ENCODE measurements around the gene DDX24. TPM values are rescaled to one million over a fixed set of nuclear protein-coding genes. Genes with fewer than 3 reads are reported as not detected.
A peak's percentile ranks its signal among the peaks of the same experiment; 100 is the strongest.

DDX24 gene
- total RNA-seq, 1 donor from 2014 or later = 206 TPM

DNA sequence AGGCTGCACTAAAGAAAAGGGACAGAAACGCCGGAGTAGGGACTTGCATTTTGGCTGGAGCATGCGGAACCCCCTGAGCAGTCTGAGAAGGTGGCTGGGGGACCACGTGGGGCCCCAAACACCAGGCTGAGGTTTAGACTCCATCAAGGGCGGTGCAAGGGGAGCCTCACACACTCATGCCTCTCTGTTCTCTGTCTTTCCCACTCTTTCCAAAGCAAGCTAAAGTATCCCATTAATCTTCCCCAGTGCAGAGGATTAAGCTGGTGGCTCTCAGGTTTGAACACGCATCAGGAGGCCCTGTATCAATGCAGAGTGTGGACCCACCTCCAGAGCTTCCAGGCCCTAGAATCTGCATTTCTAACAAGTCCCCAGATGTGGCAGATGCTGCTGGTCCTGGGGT lies 70.4 kb downstream of the DDX24 start:
- Histone ChIP-seq H3K27ac (ENCODE audit: low read depth, low read length) (no peak overlapping the region), H3K9ac (ENCODE audit: low read length) (no peak overlapping the region), H3K9me3 (ENCODE audit: insufficient read depth, low read depth, low read length) (no peaks in the 10 kb centered on the region), H3K27me3 (ENCODE audit: insufficient read depth, low read length) (peaks cover 25% of the 10 kb centered on the region), H3K4me2 (ENCODE audit: low read length) (no peak overlapping the region), H2AFZ (ENCODE audit: low read depth, low read length) (no peak overlapping the region), H3K4me3 (ENCODE audit: insufficient read depth, low read depth, low read length) (no peak overlapping the region), H3K79me2 (ENCODE audit: insufficient read depth, low read length) (no peaks in the 10 kb centered on the region), H3K36me3 (ENCODE audit: insufficient read depth, low read length) (no peaks in the 10 kb centered on the region), H3K4me1 (ENCODE audit: insufficient read depth, low read length) (peaks cover 5% of the 10 kb centered on the region), H4K20me1 (ENCODE audit: insufficient read depth, low read length) (no peaks in the 10 kb centered on the region)
- FAIRE-seq (no peak), DNase-seq (ENCODE audit: low read depth) (no peak)
- Mint-ChIP-seq H3K4me3 (ENCODE audit: unreplicated experiment) (no peak overlapping the region), H3K9me3 (ENCODE audit: unreplicated experiment) (peaks cover 2% of the 10 kb centered on the region), H3K27ac (ENCODE audit: unreplicated experiment) (no peak overlapping the region), H3K27me3 (ENCODE audit: low read depth, unreplicated experiment) (peaks cover 17% of the 10 kb centered on the region), H3K36me3 (ENCODE audit: low read depth, unreplicated experiment) (no peaks in the 10 kb centered on the region), H3K4me1 (ENCODE audit: low read depth, unreplicated experiment) (peaks cover 15% of the 10 kb centered on the region)
- TF ChIP-seq, protein P1, sequence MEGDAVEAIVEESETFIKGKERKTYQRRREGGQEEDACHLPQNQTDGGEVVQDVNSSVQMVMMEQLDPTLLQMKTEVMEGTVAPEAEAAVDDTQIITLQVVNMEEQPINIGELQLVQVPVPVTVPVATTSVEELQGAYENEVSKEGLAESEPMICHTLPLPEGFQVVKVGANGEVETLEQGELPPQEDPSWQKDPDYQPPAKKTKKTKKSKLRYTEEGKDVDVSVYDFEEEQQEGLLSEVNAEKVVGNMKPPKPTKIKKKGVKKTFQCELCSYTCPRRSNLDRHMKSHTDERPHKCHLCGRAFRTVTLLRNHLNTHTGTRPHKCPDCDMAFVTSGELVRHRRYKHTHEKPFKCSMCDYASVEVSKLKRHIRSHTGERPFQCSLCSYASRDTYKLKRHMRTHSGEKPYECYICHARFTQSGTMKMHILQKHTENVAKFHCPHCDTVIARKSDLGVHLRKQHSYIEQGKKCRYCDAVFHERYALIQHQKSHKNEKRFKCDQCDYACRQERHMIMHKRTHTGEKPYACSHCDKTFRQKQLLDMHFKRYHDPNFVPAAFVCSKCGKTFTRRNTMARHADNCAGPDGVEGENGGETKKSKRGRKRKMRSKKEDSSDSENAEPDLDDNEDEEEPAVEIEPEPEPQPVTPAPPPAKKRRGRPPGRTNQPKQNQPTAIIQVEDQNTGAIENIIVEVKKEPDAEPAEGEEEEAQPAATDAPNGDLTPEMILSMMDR (IDR thresholded peaks at IDR 0.05; ENCODE audit: insufficient read depth, low read depth, low read length) = no peak
- no peak for TF ChIP-seq EZH2 (IDR thresholded peaks at IDR 0.05; ENCODE audit: insufficient read depth, low read length)

DNA sequence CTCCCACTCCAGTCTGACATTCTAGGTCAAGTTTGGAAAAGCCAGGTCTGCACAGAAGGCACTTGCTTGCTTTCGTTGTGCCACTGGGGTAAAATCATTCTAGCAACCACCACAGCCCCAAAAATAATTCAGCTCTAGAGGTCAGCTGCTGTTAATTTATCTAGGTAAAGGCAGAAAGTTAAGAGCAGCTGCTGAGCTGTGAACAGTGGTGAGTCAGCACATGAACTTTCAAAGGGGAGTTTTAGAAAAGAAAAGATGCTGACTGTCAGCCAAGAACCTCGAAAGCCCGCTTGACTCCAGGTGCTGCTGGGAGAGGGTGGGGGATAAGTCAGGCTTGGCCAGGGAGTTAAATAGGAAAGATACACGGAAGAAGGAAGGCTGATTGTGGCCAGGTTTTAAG lies 71.2 kb downstream of the DDX24 start:
- Histone ChIP-seq H3K27me3 (ENCODE audit: insufficient read depth, low read length) (peaks cover 20% of the 10 kb centered on the region), H3K4me3 (ENCODE audit: insufficient read depth, low read depth, low read length) (no peak overlapping the region), H3K9me3 (ENCODE audit: insufficient read depth, low read depth, low read length) (no peaks in the 10 kb centered on the region), H3K36me3 (ENCODE audit: insufficient read depth, low read length) (no peaks in the 10 kb centered on the region), H3K9ac (ENCODE audit: low read length) (no peak overlapping the region), H3K27ac (ENCODE audit: low read depth, low read length) (no peak overlapping the region), H3K4me1 (ENCODE audit: insufficient read depth, low read length) (peaks cover 5% of the 10 kb centered on the region), H2AFZ (ENCODE audit: low read depth, low read length) (no peak overlapping the region), H4K20me1 (ENCODE audit: insufficient read depth, low read length) (no peaks in the 10 kb centered on the region), H3K4me2 (ENCODE audit: low read length) (peak overlapping the region; percentile 51), H3K79me2 (ENCODE audit: insufficient read depth, low read length) (no peaks in the 10 kb centered on the region)
- Mint-ChIP-seq H3K27ac (ENCODE audit: unreplicated experiment) (no peak overlapping the region), H3K4me3 (ENCODE audit: unreplicated experiment) (no peak overlapping the region), H3K27me3 (ENCODE audit: low read depth, unreplicated experiment) (peaks cover 18% of the 10 kb centered on the region), H3K9me3 (ENCODE audit: unreplicated experiment) (no peaks in the 10 kb centered on the region), H3K36me3 (ENCODE audit: low read depth, unreplicated experiment) (no peaks in the 10 kb centered on the region), H3K4me1 (ENCODE audit: low read depth, unreplicated experiment) (peaks cover 15% of the 10 kb centered on the region)
- FAIRE-seq (no peak), DNase-seq (ENCODE audit: low read depth) (peak; percentile 83)
- TF ChIP-seq, protein P1 (IDR thresholded peaks at IDR 0.05; ENCODE audit: insufficient read depth, low read depth, low read length) = no peak
- TF ChIP-seq EZH2 (IDR thresholded peaks at IDR 0.05; ENCODE audit: insufficient read depth, low read length) = no peak

DNA sequence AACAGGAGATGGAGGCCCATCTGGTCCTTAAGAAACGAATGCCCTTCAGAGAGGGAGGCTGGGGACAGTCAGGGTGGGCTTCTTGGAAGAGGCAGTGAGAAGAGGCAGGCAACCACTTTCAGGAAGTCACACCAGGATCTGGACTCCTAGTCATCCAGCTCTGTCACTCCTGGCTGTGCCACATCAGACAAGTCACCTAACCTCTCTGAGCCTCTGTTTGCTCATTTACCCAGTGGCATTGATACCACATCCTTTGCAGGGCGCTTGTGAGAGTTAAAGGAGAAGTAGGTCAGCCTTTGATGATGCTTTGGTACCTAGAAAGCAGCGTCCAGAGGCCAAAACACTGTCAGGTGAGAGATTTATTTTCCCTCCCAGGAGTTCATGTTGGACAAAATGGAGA lies 72.8 kb downstream of the DDX24 start:
- H3K9me3 Mint-ChIP-seq (ENCODE audit: unreplicated experiment) = no peaks in the 10 kb centered on the region
- DNase-seq (ENCODE audit: low read depth) (no peak), FAIRE-seq (no peak)
- Histone ChIP-seq H3K4me2 (ENCODE audit: low read length) (no peak overlapping the region), H3K27ac (ENCODE audit: low read depth, low read length) (no peak overlapping the region), H3K9me3 (ENCODE audit: insufficient read depth, low read depth, low read length) (no peaks in the 10 kb centered on the region), H3K27me3 (ENCODE audit: insufficient read depth, low read length) (peaks cover 22% of the 10 kb centered on the region), H3K4me3 (ENCODE audit: insufficient read depth, low read depth, low read length) (no peak overlapping the region), H3K79me2 (ENCODE audit: insufficient read depth, low read length) (no peaks in the 10 kb centered on the region), H3K9ac (ENCODE audit: low read length) (no peak overlapping the region), H4K20me1 (ENCODE audit: insufficient read depth, low read length) (no peaks in the 10 kb centered on the region), H3K36me3 (ENCODE audit: insufficient read depth, low read length) (no peaks in the 10 kb centered on the region), H2AFZ (ENCODE audit: low read depth, low read length) (no peak overlapping the region), H3K4me1 (ENCODE audit: insufficient read depth, low read length) (peaks cover 5% of the 10 kb centered on the region)
- H3K27ac Mint-ChIP-seq (ENCODE audit: unreplicated experiment) = no peak overlapping the region
- no peaks in the 10 kb centered on the region for H3K36me3 Mint-ChIP-seq (ENCODE audit: low read depth, unreplicated experiment)
- no peak for TF ChIP-seq EZH2 (IDR thresholded peaks at IDR 0.05; ENCODE audit: insufficient read depth, low read length)
- TF ChIP-seq, protein P1 (IDR thresholded peaks at IDR 0.05; ENCODE audit: insufficient read depth, low read depth, low read length) = no peak
- peaks cover 13% of the 10 kb centered on the region for H3K4me1 Mint-ChIP-seq (ENCODE audit: low read depth, unreplicated experiment)
- H3K27me3 Mint-ChIP-seq (ENCODE audit: low read depth, unreplicated experiment) = peaks cover 32% of the 10 kb centered on the region
- H3K4me3 Mint-ChIP-seq (ENCODE audit: unreplicated experiment) = no peak overlapping the region
